NB4 (cell line): ENCODE measurements around the gene SPOCK3.

Experiments
- CTCF ChIP-seq: IDR thresholded peaks from one replicate; pipeline ENCODE4 v1.5.1; 2012; ENCODE audit warnings: low read depth, low read length
- MAX ChIP-seq: IDR thresholded peaks from 2 replicates; pipeline ENCODE4 v1.6.1; 2011; ENCODE audit warnings: low read depth, low read length
- POLR2A ChIP-seq: IDR thresholded peaks from 2 replicates; pipeline ENCODE4 v1.6.1; 2011; ENCODE audit warnings: mild to moderate bottlenecking; ENCODE audit not compliant: insufficient read length; ENCODE audit errors: extremely low read depth

- TF ChIP-seq POLR2A (no peak), CTCF (no peak), MAX (no peak)
These were observed 210.8 kb downstream of the SPOCK3 start for GRCh38 chr4:167023364-167023925.
